H9 (cell line): ENCODE results near the gene CFP. TPM values are rescaled to one million over a fixed set of nuclear protein-coding genes. Genes with fewer than 3 reads are reported as not detected.

Source experiments
- DNase-seq: peaks from one replicate; pipeline ENCODE4 v3.0.0-alpha.2; 2017
- H2AFZ ChIP-seq: one replicate; pipeline ENCODE4 v1.6.1; 2013; ENCODE audit warnings: mild to moderate bottlenecking, low read length, control low read depth, moderate library complexity
- H2AK5ac ChIP-seq: 2 replicates; pipeline ENCODE4 v1.6.1; 2013; ENCODE audit warnings: low read length, control low read depth, mixed read lengths; ENCODE audit not compliant: insufficient read length
- H2BK120ac ChIP-seq: one replicate; pipeline ENCODE4 v1.6.1; 2013; ENCODE audit warnings: low read depth, mild to moderate bottlenecking, low read length, control low read depth, inconsistent platforms; ENCODE audit not compliant: poor library complexity, severe bottlenecking
- H2BK12ac ChIP-seq: 2 replicates; pipeline ENCODE4 v1.6.1; 2013; ENCODE audit warnings: low read length, control low read depth, mixed read lengths, low read depth; ENCODE audit not compliant: insufficient read length
- H2BK15ac ChIP-seq: 2 replicates; pipeline ENCODE4 v1.6.1; 2013; ENCODE audit warnings: low read depth, low read length, control low read depth
- H2BK20ac ChIP-seq: one replicate; pipeline ENCODE4 v1.6.1; 2013; ENCODE audit warnings: low read depth, mild to moderate bottlenecking, low read length, control low read depth, inconsistent platforms; ENCODE audit not compliant: poor library complexity, severe bottlenecking
- H2BK5ac ChIP-seq: 2 replicates; pipeline ENCODE4 v1.6.1; 2013; ENCODE audit warnings: low read length, control low read depth, mixed read lengths; ENCODE audit not compliant: insufficient read length
- H3K14ac ChIP-seq: 2 replicates; pipeline ENCODE4 v1.6.1; 2013; ENCODE audit warnings: low read length, control low read depth; ENCODE audit not compliant: insufficient read depth
- H3K18ac ChIP-seq: 2 replicates; pipeline ENCODE4 v1.6.1; 2013; ENCODE audit warnings: low read depth, mild to moderate bottlenecking, mixed read lengths, low read length, control low read depth; ENCODE audit not compliant: insufficient read length
- H3K23ac ChIP-seq: 2 replicates; pipeline ENCODE4 v1.6.1; 2013; ENCODE audit warnings: low read length, control low read depth, mixed read lengths, low read depth; ENCODE audit not compliant: insufficient read length
- H3K23me2 ChIP-seq: 2 replicates; pipeline ENCODE4 v1.6.1; 2013; ENCODE audit warnings: low read depth, mild to moderate bottlenecking, mixed read lengths, low read length, control low read depth; ENCODE audit not compliant: insufficient read length, poor library complexity, severe bottlenecking
- H3K27ac ChIP-seq: 2 replicates; pipeline ENCODE4 v1.5.1; 2013; ENCODE audit warnings: low read length, control low read depth, mixed read lengths, low read depth; ENCODE audit not compliant: insufficient read length
- H3K27me3 ChIP-seq: 2 replicates; pipeline ENCODE4 v1.6.1; 2013; ENCODE audit warnings: low read length, control low read depth, inconsistent platforms; ENCODE audit not compliant: insufficient read depth
- H3K4ac ChIP-seq: 2 replicates; pipeline ENCODE4 v1.6.1; 2013; ENCODE audit warnings: low read depth, mild to moderate bottlenecking, control low read depth, inconsistent platforms, low read length, moderate library complexity
- H3K4me1 ChIP-seq: 2 replicates; pipeline ENCODE4 v1.6.1; 2013; ENCODE audit warnings: low read length, control low read depth, inconsistent platforms; ENCODE audit not compliant: insufficient read depth
- H3K4me2 ChIP-seq: 2 replicates; pipeline ENCODE4 v1.6.1; 2013; ENCODE audit warnings: low read length, control low read depth, mixed read lengths; ENCODE audit not compliant: insufficient read length, insufficient read depth
- H3K56ac ChIP-seq: 2 replicates; pipeline ENCODE4 v1.6.1; 2013; ENCODE audit warnings: low read depth, mild to moderate bottlenecking, mixed read lengths, low read length, control low read depth; ENCODE audit not compliant: insufficient read length
- H3K79me1 ChIP-seq: 2 replicates; pipeline ENCODE4 v1.6.1; 2013; ENCODE audit warnings: low read depth, mild to moderate bottlenecking, moderate library complexity, low read length, control low read depth, inconsistent platforms; ENCODE audit not compliant: insufficient read depth, poor library complexity, severe bottlenecking
- H3K79me2 ChIP-seq: 2 replicates; pipeline ENCODE4 v1.6.1; 2013; ENCODE audit warnings: low read length, control low read depth, inconsistent platforms; ENCODE audit not compliant: insufficient read depth
- H3K9ac ChIP-seq: 2 replicates; pipeline ENCODE4 v1.6.1; 2013; ENCODE audit warnings: low read length, control low read depth, mixed read lengths; ENCODE audit not compliant: insufficient read length; ENCODE audit errors: extremely low read depth
- H3K9me3 ChIP-seq: one replicate; pipeline ENCODE4 v1.6.1; 2013; ENCODE audit warnings: low read depth, low read length, inconsistent platforms; ENCODE audit not compliant: control insufficient read depth
- H3T11ph ChIP-seq: one replicate; pipeline ENCODE4 v1.6.1; 2013; ENCODE audit warnings: mild to moderate bottlenecking, low read length, control low read depth, inconsistent platforms
- H4K20me1 ChIP-seq: one replicate; pipeline ENCODE4 v1.6.1; 2013; ENCODE audit not compliant: control insufficient read depth, insufficient read length, insufficient read depth
- H4K5ac ChIP-seq: 2 replicates; pipeline ENCODE4 v1.6.1; 2013; ENCODE audit warnings: low read depth, mild to moderate bottlenecking, mixed read lengths, low read length, control low read depth; ENCODE audit not compliant: insufficient read length
- H4K8ac ChIP-seq: replicated peaks from 2 replicates; pipeline ENCODE4 v1.6.1; 2013; ENCODE audit warnings: low read length, control low read depth, mixed read lengths, low read depth; ENCODE audit not compliant: insufficient read length
- H4K91ac ChIP-seq: 2 replicates; pipeline ENCODE4 v1.6.1; 2013; ENCODE audit warnings: low read depth, mild to moderate bottlenecking, moderate library complexity, mixed read lengths, low read length, control low read depth; ENCODE audit not compliant: insufficient read length
- H3K27ac Mint-ChIP-seq, 3 experiments: 2 replicates in 2 of 3; 3 replicates in 1 of 3; pipeline ENCODE4 v1.8.0; 2020 to 2021; ENCODE audit warnings: mixed read lengths in 3 of 3, mild to moderate bottlenecking in 1 of 3, moderate library complexity in 1 of 3
- H3K27me3 Mint-ChIP-seq: 2 replicates; pipeline ENCODE4 v1.8.0; 2021; ENCODE audit warnings: low read depth, mild to moderate bottlenecking, moderate library complexity, mixed read lengths
- H3K36me3 Mint-ChIP-seq, 3 experiments: 2 replicates in 2 of 3; 3 replicates in 1 of 3; pipeline ENCODE4 v1.8.0; 2020 to 2021; ENCODE audit warnings: low read depth in 3 of 3, mixed read lengths in 3 of 3; ENCODE audit not compliant: insufficient read depth in 1 of 3
- H3K4me1 Mint-ChIP-seq, 2 experiments: 2 replicates each; pipeline ENCODE4 v1.8.0; 2020; ENCODE audit warnings: mixed read lengths in 2 of 2
- H3K4me3 Mint-ChIP-seq, 2 experiments: 2 replicates in 1 of 2; 3 replicates in 1 of 2; pipeline ENCODE4 v1.8.0; 2020 to 2021; ENCODE audit warnings: mild to moderate bottlenecking in 2 of 2, mixed read lengths in 2 of 2, moderate library complexity in 1 of 2
- H3K9me3 Mint-ChIP-seq, 2 experiments: 2 replicates in 1 of 2; 3 replicates in 1 of 2; pipeline ENCODE4 v1.8.0; 2020; ENCODE audit warnings: mild to moderate bottlenecking in 2 of 2, mixed read lengths in 2 of 2, moderate library complexity in 1 of 2
- WGBS: extraction: QIAGEN DNeasy Blood & Tissue Kit; methylation state at CpG from one replicate; pipeline ENCODE4 v1.1.7; 2013; ENCODE audit warnings: missing lambda C conversion rate, low lambda C conversion rate, mixed read lengths; ENCODE audit not compliant: insufficient read length; ENCODE audit errors: extremely low coverage; 5-methylcytosine and 5-hydroxymethylcytosine counted together
- total RNA-seq: library from RNA; stranded (reverse); gene quantifications from 2 replicates; pipeline ENCODE4 v1.2.1, GENCODE V29; 2021
- TF ChIP-seq, protein P1 (sequence below): fragments of 200-600 bp; sonication (generic); conservative IDR thresholded peaks from 3 replicates; pipeline ENCODE4 v1.8.0; 2021; ENCODE audit warnings: antibody characterized with exemption, mild to moderate bottlenecking

Gene CFP
- total RNA-seq, 1 experiment from 2014 or later, result 2.3 TPM

DNA sequence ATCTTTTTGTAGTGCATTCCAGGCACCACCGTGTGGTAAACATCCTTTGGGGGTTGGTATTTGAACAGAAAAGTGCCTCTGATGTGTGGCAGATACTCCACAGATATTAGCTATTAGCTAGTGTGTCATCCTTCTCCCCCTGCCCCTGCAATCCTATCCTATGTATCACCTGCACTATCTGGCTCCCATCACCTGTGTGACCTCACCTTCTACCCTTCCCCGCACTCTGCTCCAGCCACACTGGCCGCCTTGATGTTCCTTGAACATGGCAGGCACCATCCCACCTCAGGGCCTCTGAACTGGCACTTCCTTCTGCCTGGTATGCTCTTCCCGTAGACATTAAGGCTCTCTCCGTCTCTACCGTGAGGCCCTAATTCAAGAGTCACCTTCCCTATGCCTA lies 16.9 kb upstream of the CFP start:
- no peak overlapping the region for H2AK5ac ChIP-seq
- no peak overlapping the region for H3K56ac ChIP-seq
- no peak overlapping the region for H3K23ac ChIP-seq
- H4K20me1 ChIP-seq, result no peaks in the 10 kb centered on the region
- H3K27me3 ChIP-seq, result no peaks in the 10 kb centered on the region
- no CpG with 5 or more reads among the region's 6 CpGs for WGBS
- H2BK15ac ChIP-seq, result no peak overlapping the region
- H4K8ac ChIP-seq, result no peak overlapping the region
- no peaks in the 10 kb centered on the region for H3K79me2 ChIP-seq
- H3T11ph ChIP-seq, result no peak overlapping the region
- no peaks in the 10 kb centered on the region for H3K23me2 ChIP-seq
- no peak overlapping the region for H3K27ac ChIP-seq
- no peaks in the 10 kb centered on the region; the same call in 1 of the 2 replicates for H3K4me1 ChIP-seq
- H3K4ac ChIP-seq, result no peak overlapping the region
- no peak overlapping the region for H2BK120ac ChIP-seq
- Mint-ChIP-seq H3K36me3 (peaks cover 25 to 45% (median 39%) of the 10 kb centered on the region in 3 experiments), H3K4me1 (peaks cover 20 to 24% of the 10 kb centered on the region in 2 experiments), H3K27ac (peak overlapping the region in 1 of 3 experiments; percentile 23; a peak in 1 of 7 replicates), H3K27me3 (no peaks in the 10 kb centered on the region; the same call in none of the 2 replicates), H3K9me3 (peaks cover 79 to 83% of the 10 kb centered on the region in 2 experiments), H3K4me3 (no peak overlapping the region)
- no peak overlapping the region for H3K14ac ChIP-seq
- no peak overlapping the region for H4K5ac ChIP-seq
- H4K91ac ChIP-seq, result no peak overlapping the region
- H3K18ac ChIP-seq, result no peak overlapping the region
- H2BK5ac ChIP-seq, result no peak overlapping the region
- H2AFZ ChIP-seq, result no peak overlapping the region
- no peak for DNase-seq
- H2BK12ac ChIP-seq, result no peak overlapping the region
- peaks cover 55% of the 10 kb centered on the region for H3K9me3 ChIP-seq
- TF ChIP-seq, protein P1, sequence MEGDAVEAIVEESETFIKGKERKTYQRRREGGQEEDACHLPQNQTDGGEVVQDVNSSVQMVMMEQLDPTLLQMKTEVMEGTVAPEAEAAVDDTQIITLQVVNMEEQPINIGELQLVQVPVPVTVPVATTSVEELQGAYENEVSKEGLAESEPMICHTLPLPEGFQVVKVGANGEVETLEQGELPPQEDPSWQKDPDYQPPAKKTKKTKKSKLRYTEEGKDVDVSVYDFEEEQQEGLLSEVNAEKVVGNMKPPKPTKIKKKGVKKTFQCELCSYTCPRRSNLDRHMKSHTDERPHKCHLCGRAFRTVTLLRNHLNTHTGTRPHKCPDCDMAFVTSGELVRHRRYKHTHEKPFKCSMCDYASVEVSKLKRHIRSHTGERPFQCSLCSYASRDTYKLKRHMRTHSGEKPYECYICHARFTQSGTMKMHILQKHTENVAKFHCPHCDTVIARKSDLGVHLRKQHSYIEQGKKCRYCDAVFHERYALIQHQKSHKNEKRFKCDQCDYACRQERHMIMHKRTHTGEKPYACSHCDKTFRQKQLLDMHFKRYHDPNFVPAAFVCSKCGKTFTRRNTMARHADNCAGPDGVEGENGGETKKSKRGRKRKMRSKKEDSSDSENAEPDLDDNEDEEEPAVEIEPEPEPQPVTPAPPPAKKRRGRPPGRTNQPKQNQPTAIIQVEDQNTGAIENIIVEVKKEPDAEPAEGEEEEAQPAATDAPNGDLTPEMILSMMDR, result no peak
- no peak overlapping the region for H3K9ac ChIP-seq
- no peak overlapping the region for H2BK20ac ChIP-seq
- H3K79me1 ChIP-seq, result peaks cover 2% of the 10 kb centered on the region
- H3K4me2 ChIP-seq, result no peak overlapping the region
